CD4-positive, alpha-beta T cell treated with Interleukin-12 subunit alpha and Interleukin-12 subunit beta, for 1 hour (primary cell): ENCODE data around the gene PYDC1.
A peak's percentile ranks its signal among the peaks of the same experiment; 100 is the strongest.
"Not testable (repeated sequence)": the region's sequence is repeated elsewhere in the genome, so short reads cannot be mapped to it uniquely, and the experiment has no call there.

Experiments
- DNase-seq: peaks from one replicate; pipeline ENCODE4 v3.0.0-alpha.2; 2020

Gene PYDC1

GRCh38 chr16:31221357-31222160 lies 4.6 kb upstream of the PYDC1 start:
- DNase-seq = no peak

- DNase-seq = no peak
These were observed 2.3 kb upstream of the PYDC1 start for GRCh38 chr16:31219154-31219741.

- DNase-seq = no peak
These were observed 198 bp upstream of the PYDC1 start for GRCh38 chr16:31217136-31217530.

GRCh38 chr16:31215287-31216162 lies 1.4 kb downstream of the PYDC1 start:
- DNase-seq = no peak

GRCh38 chr16:31214708-31215286 lies 2.1 kb downstream of the PYDC1 start:
- DNase-seq = no peak

- DNase-seq = no peak
These were observed 2.8 kb downstream of the PYDC1 start, which contains the start of gene TRIM72 for GRCh38 chr16:31213877-31214707. Gene TRIM72 (plus strand): TSS chr16:31214119. CDS start chr16:31214739, 620 bp downstream.

- DNase-seq = no peak
These were observed 3.6 kb downstream of the PYDC1 start for GRCh38 chr16:31213342-31213741.

GRCh38 chr16:31206776-31207175 lies 10.2 kb downstream of the PYDC1 start:
- no peak for DNase-seq

- DNase-seq = no peak
These were observed 11.9 kb downstream of the PYDC1 start for GRCh38 chr16:31204871-31205666.

- DNase-seq = no peak
These were observed 14.2 kb downstream of the PYDC1 start, which contains the start of gene PYCARD for GRCh38 chr16:31202414-31203375. Gene PYCARD (minus strand): TSS chr16:31202760. CDS start chr16:31202690, 70 bp downstream.

- DNase-seq = peak; percentile 45
These were observed 15.1 kb downstream of the PYDC1 start for GRCh38 chr16:31201582-31202413.

GRCh38 chr16:31200821-31201568 lies 15.9 kb downstream of the PYDC1 start:
- DNase-seq = peak; percentile 53

GRCh38 chr16:31200111-31200510 lies 16.8 kb downstream of the PYDC1 start:
- DNase-seq = not testable (repeated sequence)

GRCh38 chr16:31199430-31200041 lies 17.4 kb downstream of the PYDC1 start:
- DNase-seq = no peak

GRCh38 chr16:31198207-31198882 lies 18.6 kb downstream of the PYDC1 start:
- DNase-seq = no peak

- no peak for DNase-seq
These were observed 20.4 kb downstream of the PYDC1 start for GRCh38 chr16:31196324-31197088.
